CD4-positive, alpha-beta T cell treated with Interleukin-6 for 4 hours (primary cell): ENCODE data around the gene DBNDD1.
"Not testable (repeated sequence)": the region's sequence is repeated elsewhere in the genome, so short reads cannot be mapped to it uniquely, and the experiment has no call there.

Source experiments
- DNase-seq: peaks from one replicate; pipeline ENCODE4 v3.0.0-alpha.2; 2020; ENCODE audit warnings: mixed read lengths

The DBNDD1 gene

GRCh38 chr16:90018652-90019542 lies at the start of gene DBNDD1:
DBNDD1 (minus strand) TSS chr16:90019456; CDS start chr16:90019341, 115 bp downstream.
- peak; percentile 16 for DNase-seq

- no peak for DNase-seq
Measured at GRCh38 chr16:90061437-90061836, 42.2 kb upstream of the DBNDD1 start.

- no peak for DNase-seq
Measured at GRCh38 chr16:90057738-90058173, 38.5 kb upstream of the DBNDD1 start.

GRCh38 chr16:90056521-90056920 lies 37.3 kb upstream of the DBNDD1 start:
- DNase-seq, result not testable (repeated sequence)

GRCh38 chr16:90055371-90055770 lies 36.1 kb upstream of the DBNDD1 start:
- no peak for DNase-seq

GRCh38 chr16:90054554-90054953 lies 35.3 kb upstream of the DBNDD1 start:
- no peak for DNase-seq

GRCh38 chr16:90053902-90054500 lies 34.7 kb upstream of the DBNDD1 start:
- DNase-seq, result no peak

GRCh38 chr16:90050969-90051368 lies 31.7 kb upstream of the DBNDD1 start:
- DNase-seq, result no peak

- no peak for DNase-seq
Measured at GRCh38 chr16:90048737-90049330, 29.6 kb upstream of the DBNDD1 start.

GRCh38 chr16:90048347-90048722 lies 29.1 kb upstream of the DBNDD1 start:
- no peak for DNase-seq

GRCh38 chr16:90047714-90048346 lies 28.6 kb upstream of the DBNDD1 start:
- DNase-seq, result no peak

- DNase-seq, result no peak
Measured at GRCh38 chr16:90046971-90047713, 27.9 kb upstream of the DBNDD1 start.

GRCh38 chr16:90046122-90046970 lies 27.1 kb upstream of the DBNDD1 start:
- DNase-seq, result no peak

- no peak for DNase-seq
Measured at GRCh38 chr16:90044111-90044551, 24.9 kb upstream of the DBNDD1 start.

GRCh38 chr16:90043526-90043925 lies 24.3 kb upstream of the DBNDD1 start:
- no peak for DNase-seq

- DNase-seq, result no peak
Measured at GRCh38 chr16:90042946-90043514, 23.8 kb upstream of the DBNDD1 start.

- no peak for DNase-seq
Measured at GRCh38 chr16:90041896-90042473, 22.7 kb upstream of the DBNDD1 start.

- DNase-seq, result no peak
Measured at GRCh38 chr16:90040152-90041023, 21.1 kb upstream of the DBNDD1 start.

- no peak for DNase-seq
Measured at GRCh38 chr16:90037276-90037675, 18.0 kb upstream of the DBNDD1 start.

- no peak for DNase-seq
Measured at GRCh38 chr16:90035902-90036301, 16.6 kb upstream of the DBNDD1 start.
